ENCODE results near the gene NKD2.

The NKD2 gene

GRCh38 chr5:1039706-1040260 lies 31.2 kb downstream of the NKD2 start:
- no peak for DNase-seq

GRCh38 chr5:1040571-1040970 lies 32.0 kb downstream of the NKD2 start:
- DNase-seq: no peak

- peak in 1 of 58 donors; percentile 14 for DNase-seq
These were observed 32.9 kb downstream of the NKD2 start for GRCh38 chr5:1041225-1042143.

DNA sequence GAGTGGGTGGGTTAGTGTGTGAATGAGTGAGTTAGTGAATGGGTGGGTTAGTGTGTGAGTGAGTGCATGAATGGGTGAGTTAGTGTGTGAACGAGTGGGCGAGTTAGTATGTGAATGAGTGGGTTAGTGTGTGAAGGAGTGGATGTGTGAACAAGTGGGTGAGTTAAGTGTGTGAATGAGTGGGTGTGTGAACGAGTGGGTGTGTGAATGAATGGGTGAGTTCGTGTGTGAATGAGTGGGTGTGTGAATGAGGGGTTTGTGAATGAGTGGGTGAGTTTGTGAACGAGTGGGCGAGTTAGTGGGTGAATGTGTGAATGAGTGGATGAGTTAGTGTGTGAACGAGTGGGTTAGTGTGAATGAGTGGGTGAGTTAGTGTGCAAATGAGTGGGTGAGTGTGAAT lies 34.0 kb downstream of the NKD2 start:
- DNase-seq: no peak

GRCh38 chr5:1043327-1043726 lies 34.7 kb downstream of the NKD2 start:
- no peak for DNase-seq

DNA sequence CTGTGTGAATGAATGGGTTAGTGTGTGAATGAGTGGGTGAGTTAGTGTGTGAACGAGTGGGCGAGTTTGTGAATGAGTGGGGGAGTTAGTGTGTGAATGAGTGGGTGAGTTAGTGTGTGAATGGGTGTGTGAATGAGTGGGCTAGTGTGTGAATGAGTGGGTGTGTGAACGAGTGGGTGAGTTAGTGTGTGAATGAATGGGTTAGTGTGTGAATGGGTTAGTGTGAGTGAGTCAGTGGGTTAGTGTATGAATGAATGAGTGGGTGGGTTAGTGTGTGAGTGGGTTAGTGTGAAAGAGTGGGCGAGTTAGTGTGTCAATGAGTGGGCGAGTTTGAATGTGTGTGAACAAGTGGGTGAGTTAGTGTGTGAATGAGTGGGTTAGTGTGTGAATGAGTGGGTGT lies 35.5 kb downstream of the NKD2 start:
- DNase-seq: no peak

DNA sequence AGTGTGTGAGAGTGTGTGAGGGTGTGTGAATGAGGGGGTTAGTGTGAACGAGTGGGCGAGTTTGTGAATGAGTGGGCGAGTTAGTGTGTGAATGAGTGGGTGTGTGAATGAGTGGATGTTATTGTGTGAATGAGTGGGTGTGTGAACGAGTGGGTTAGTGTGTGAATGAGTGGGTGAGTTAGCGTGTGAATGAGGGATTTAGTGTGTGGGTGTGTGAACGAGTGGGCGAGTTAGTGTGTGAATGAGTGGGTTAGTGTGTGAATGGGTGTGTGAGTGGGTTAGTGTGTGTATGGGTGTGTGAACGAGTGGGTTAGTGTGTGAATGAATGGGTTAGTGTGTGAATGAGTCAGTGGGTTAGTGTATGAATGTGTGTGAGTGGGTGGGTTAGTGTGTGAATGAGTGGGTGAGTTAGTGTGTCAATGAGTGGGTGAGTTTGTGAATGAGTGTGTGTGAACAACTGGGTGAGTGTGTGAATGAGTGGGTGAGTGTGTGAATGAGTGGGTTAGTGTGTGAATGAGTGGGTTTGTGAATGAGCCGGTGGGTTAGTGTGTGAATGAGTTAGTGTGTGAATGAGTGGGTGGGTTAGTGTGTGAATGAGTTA lies 37.5 kb downstream of the NKD2 start:
- no peak for DNase-seq

- DNase-seq: no peak
These were observed 38.8 kb downstream of the NKD2 start for GRCh38 chr5:1047332-1047965.

GRCh38 chr5:1048162-1048721 lies 39.6 kb downstream of the NKD2 start:
- no peak for DNase-seq

DNA sequence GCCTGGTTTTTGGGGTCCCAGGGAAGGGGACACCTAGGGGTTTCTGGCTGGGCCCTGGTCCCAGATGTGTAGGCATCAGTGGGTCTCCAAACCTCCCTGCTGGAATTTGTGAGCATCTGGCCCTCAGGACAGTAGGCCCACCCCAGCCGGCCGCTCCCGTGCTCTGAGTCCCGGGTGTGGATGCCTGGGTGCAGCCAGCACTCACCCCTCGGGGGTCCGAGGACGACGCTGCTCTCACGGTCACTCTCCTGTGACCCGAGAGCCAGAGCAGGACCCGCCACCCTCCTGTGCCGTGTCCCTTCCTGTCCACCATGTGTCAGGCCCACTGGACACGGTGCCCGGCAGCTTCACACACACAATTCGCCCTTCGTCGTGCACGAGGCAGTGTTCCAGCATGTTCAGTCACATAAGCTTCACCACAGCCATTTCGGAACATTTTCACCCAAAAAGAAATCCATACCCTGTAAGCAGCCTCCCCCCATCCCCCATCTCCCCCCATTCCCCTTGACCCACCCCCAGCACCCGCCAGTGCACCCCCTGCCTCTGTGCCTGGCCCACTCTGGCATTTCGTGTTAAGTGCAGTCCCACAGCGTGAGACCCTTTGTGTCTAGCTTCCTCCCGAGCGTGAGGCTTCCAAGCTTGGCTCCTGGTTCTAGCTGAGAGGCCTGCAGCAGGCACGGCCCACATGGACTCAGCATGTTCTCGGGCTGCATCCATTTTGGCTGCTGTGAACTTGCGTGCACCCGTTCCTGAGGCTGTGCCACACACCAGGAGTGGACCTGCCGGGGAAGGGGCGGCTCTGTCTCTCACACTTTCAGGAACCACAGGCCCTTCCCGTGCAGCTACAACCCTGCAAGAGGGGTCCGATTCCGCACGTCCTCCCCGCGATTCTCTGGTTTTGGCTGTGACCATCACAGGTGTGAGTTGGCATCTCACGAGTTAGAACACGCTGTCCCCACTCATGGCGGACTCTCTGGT lies 40.5 kb downstream of the NKD2 start:
- no peak for DNase-seq

DNA sequence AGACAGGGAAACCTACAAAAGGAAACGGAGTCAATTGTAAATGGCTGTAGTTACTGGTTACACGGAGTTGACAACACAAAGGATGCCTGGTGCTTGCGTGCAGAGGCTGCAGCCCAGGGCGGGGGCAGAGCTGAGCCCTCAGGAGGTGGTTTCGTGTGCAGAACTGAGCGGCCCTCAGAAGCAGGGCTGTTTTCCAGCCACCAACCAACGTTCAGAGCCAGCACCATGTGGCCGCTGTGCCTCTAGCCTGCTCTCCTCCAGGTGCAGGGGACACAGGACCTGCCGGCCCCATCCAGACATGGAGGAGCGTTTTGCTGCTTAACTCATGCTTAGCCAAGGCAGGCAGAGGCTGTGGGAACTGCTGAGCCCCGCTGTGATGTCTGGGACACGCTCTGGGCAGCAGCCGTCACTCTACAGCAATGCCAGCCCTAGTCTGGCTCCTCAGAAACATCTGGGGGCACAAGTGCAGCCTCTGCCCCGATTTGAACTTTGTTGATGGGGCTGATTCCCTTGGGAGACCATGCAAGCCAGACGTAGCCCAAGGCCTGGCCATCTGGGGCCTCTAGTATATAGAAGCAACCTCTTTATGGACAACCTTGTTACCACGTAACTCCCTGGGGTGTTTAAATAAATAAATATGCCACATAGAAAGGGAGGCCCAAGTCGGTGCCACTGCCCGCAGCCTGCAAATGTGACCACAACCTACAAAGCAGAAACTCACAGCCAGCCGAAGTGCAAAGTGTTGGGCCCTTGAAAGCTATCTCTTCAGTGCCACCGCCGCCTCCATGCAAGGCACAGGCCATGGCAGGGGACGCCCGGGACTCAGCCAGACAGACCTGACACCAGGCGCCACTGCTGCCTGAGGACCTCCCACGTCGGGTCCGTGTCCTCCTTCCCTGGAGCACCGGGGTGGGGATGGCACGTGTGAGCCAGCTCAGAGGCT lies 42.1 kb downstream of the NKD2 start:
- no peak for DNase-seq

- DNase-seq: no peak
These were observed 42.7 kb downstream of the NKD2 start for GRCh38 chr5:1051366-1051720.

- DNase-seq: no peak
These were observed 43.5 kb downstream of the NKD2 start for GRCh38 chr5:1052076-1052475.

- DNase-seq: no peak
These were observed 44.2 kb downstream of the NKD2 start for GRCh38 chr5:1052641-1053390.

GRCh38 chr5:1053391-1054017 lies 44.9 kb downstream of the NKD2 start:
- no peak for DNase-seq

- no peak for DNase-seq
These were observed 45.6 kb downstream of the NKD2 start for GRCh38 chr5:1054018-1054798.

All from anterior cingulate cortex (tissue), 58 donors.